Right ventricle myocardium superior (tissue), 1 donor: ENCODE measurements around the gene NHS. TPM values are rescaled to one million over a fixed set of nuclear protein-coding genes. Genes with fewer than 3 reads are reported as not detected.

Experiments
- ATAC-seq: fragments of 200-7000 bp; cut with Tn5 transposase; one replicate; pipeline ENCODE4 v1.9.1; 2020; ENCODE audit warnings: mild to moderate bottlenecking; ENCODE audit not compliant: poor library complexity
- DNase-seq: peaks from one replicate; pipeline ENCODE4 v3.0.0-alpha.2; 2020
- intact Hi-C: fragments of 100-400 bp; cut with DNase I; formaldehyde crosslinking; loops from one replicate; pipeline ENCODE4 v1.11.2; 2022
- total RNA-seq: library from RNA; stranded (reverse); fragmentation: NEBNext Ultra II Directional; extraction: Animal tissue kit (Norgen Biotek cat#: 25700); gene quantifications from one replicate; pipeline ENCODE4 v1.2.1, GENCODE V29; 2021
- donor health status: DM: no; HTN: yes; CAD: no; lungs with severe emphysema.

Gene NHS
- total RNA-seq, 1 donor from 2014 or later = 1.2 TPM

DNA sequence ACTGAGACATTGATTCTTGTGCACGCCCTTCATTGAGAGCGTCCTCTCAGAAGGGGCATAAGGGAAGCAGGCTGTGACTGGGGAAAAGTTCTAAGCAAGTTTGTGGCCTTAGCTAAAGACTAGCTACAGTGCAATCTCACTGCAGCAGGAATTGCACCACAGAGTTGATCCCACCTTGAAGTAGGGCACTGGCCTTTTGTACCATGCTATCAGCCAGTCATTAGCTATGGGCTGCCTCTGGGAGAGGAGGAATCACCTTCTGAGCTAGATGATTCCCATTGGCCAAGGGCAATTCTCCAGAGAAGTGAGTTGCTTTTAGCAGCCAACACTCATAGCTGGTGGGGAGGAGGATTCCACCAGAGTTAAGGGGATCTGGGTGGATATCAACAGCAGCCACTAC, 219.7 kb downstream of the NHS start:
- ATAC-seq (no peak), DNase-seq (no peak)
- intact Hi-C loops = loop anchor here (5.0 kb wide), 1 partner anchor 352 kb away; no protein-coding TSS in a partner anchor

DNA sequence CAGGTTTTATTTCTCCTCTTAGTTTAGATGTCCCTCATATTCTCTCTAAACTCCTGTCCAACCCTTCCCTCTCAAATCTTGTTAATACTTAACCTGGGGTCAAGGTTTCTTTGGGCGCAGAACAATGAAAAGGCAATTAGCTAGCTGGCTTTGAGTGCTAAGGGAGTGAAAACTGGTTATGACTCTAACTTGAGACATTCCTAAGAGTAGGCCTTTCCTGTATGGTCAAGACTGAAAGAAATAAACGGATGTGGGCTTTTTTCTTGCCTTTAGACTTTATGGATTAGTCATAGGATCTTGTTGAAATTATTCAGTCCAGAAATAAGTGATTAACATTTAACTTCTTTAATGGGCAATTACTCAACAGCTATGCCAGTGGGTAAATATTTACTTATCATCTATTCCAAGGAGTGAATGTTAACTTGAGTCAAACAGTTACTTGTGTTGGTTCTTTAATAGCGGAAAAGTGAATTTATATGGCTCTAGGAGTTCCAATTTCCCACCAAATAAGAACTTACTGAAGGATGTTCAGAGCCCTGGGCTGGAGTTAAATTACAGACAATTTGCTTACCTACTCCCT, 220.5 kb downstream of the NHS start:
- ATAC-seq = no peak

DNA sequence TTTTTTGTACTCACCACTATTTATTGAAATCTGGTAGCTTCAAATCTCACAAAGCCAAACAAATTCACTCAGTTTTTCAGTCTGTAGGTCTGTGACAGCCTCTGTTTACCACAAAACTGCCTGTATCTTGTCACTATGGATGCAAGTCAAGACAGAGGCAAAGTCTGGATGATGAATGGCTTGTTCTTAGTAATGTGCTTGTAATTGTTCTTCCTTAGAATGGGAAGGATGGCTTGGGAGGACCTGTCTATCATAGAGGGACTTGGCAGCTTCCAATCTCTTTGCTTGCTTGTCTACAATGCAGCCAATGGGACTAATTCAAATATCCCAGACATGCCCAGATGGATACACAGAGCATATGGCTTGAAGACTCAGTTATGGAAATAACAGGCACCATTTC, 221.1 kb downstream of the NHS start:
- DNase-seq = no peak
- intact Hi-C loops = no loop called here
- ATAC-seq = no peak

More for the DNA sequence above, 220.5 kb downstream of the NHS start:
- intact Hi-C loops = no loop called here
- no peak for DNase-seq

DNA sequence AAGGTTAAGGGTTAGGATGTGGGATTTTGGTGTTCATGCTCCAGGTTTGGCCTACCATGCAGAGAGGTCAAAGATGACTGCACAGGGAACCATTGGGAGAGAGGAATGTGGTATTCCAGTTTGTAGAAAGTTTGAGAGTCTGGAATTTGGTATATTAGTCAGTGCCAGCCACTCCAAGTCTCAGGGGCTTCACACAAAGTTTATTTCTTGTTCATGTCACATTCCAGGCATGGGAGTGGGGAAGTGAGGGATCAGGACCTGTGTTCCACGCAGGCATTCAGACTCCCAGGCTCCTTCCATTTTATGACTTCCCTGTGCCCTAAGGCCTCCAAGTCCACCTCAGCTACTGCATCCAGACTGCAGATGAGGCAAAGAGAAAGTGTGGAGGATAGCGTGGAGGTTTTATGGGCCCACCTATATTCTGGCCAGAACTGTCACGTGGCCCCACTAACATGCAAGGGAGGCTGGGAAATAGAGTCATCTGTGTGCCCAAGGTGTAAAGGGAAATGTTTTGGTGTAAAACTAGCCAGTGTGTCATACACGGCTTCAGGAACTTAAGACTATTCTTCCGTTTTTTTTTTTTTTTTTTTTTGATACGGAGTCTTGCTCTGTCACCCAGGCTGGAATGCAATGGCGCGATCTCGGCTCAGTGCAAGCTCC, 221.7 kb downstream of the NHS start:
- intact Hi-C loops = no loop called here
- ATAC-seq (no peak), DNase-seq (no peak)

DNA sequence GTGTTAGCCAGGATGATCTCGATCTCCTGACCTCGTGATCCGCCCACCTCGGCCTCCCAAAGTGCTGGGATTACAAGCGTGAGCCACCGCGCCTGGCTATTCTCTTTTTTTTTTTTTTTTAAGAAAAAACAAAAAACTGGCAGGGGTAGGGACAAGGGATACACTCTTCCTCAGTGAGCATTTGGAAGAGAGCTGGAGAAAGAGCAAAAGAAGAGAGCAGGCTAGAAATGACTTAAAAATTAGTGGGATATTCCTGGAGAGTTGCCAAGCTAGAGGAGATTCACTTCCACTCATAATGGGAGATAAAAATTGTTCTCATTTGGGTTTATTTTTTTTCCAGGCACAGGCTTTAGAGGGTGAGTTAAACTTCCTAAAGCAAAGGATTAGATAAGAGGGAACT, 222.3 kb downstream of the NHS start:
- intact Hi-C loops = no loop called here
- no peak for DNase-seq
- ATAC-seq = no peak

DNA sequence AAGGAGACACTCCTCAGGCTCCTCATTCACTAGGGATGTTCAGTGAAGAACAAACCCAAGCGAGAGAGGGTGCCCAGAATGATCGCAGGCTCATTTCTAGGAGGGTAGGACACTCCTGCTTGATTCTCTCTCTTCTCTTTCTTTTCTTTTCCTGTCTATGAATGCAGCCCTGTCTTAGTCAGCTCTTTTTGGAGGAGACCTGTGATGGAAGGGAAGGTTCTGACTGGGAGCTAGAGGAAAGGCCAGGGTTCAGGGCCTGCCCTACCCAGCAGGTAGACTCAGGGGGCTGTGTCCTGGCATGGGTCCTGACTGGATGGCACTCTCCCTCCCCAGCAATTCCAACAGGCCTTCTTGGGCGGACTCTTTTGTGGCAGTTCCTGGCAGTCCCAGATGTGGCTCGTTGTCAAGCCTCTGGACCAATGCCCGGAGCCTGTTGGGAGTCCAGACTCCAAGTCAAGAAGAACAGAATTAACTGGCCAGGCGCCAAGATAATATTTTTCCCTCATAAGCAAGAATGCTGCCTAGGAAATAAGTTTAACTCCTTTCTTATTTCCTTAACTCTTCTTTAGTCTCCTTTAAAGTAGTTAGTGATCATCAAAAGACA, 222.9 kb downstream of the NHS start:
- peak; percentile 85 for ATAC-seq
- peak; percentile 87 for DNase-seq
- intact Hi-C loops = no loop called here

DNA sequence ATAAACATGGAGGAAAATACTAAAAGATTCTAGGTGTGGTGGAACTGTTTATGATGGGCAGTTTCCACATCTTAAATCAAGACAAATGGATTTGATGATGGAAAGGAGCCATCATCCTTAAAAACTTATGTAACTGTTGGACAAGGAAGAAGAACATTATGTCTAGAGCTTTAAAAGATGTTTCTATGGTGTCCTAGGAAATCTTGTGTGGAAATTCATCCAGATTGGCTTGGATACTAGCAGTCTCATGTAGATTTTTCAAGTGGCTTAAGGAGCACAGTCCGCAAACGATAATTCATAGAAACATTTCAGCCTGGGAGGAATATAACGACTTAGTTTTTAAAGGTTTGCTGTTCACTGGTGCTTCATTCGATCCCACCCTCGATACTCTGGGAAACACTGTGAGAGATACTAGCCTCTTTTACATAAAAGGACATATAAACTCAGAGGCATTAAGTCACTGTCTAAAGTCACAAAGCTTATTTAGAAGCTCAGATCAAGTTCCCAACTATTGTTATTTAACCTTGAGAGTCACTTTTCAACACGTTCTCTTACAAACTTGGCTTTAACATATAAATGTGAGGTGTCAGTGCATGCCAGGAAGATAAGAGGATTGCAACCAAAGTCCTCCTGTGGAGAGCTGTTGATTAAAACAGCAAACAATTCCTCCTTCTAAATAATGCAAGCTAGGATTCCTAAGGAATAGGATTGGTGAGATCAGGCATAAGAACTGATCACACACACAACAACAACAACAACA, 226.6 kb downstream of the NHS start:
- DNase-seq = no peak
- ATAC-seq = peak; percentile 73
- intact Hi-C loops = no loop called here

DNA sequence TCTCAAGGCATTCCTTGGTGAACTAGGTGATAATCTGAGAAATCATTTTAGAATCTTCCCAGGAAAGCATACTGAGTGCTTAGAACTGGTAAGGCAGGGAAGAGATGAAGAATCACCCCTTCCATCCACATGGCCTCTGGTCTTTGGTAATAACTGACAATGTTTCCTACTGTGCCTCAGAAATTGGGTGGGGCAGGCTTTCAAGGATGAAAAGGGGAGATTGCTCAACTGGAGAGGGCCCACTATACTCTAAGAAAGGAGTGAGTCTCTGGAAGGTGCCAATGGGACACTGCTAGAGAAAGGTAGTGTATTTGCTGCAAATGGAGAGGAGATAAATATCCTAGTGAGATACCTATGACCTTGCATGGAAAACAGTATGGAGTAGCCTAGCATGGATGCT, 227.2 kb downstream of the NHS start:
- intact Hi-C loops = no loop called here
- ATAC-seq = no peak
- DNase-seq = no peak

DNA sequence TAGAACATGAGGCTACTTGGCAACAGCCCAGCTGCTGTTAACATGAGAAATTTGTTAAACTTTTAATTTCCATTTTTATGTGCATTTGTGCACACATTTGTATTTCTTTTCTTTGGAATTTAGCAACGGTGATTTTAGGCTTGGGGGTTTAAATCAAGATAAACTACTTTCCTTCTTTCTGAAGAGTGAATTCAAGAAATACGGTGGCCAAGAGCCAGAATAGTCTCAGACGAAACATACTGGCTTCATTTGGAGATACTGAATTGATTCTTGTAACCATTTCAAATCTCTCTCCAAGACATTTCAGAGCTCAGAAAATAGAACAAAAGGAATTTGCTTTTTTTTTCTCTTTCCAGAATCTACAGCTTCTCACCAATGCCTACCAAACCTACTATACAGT, 228.2 kb downstream of the NHS start:
- intact Hi-C loops = no loop called here
- ATAC-seq (no peak), DNase-seq (no peak)

DNA sequence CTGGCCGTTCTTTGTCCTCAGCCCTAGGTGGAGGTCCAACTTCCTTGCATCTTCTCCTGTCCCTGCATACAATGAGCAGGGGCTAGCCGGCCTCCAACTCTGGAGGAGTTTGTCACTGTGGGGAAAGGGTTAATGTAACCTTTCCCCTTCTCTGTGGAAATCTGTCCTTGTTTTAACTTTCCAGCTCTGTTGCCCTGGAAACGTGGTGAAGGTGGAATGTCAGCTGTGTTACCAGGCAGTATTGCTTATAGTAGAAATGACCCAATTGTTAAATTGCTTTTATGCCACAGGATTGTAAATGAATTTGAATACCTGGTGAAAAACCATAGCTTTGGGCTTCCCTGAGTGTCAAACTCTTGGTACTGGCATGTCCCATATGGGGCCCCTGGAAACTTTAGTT, 230.7 kb downstream of the NHS start:
- intact Hi-C loops = no loop called here
- ATAC-seq (no peak), DNase-seq (no peak)

DNA sequence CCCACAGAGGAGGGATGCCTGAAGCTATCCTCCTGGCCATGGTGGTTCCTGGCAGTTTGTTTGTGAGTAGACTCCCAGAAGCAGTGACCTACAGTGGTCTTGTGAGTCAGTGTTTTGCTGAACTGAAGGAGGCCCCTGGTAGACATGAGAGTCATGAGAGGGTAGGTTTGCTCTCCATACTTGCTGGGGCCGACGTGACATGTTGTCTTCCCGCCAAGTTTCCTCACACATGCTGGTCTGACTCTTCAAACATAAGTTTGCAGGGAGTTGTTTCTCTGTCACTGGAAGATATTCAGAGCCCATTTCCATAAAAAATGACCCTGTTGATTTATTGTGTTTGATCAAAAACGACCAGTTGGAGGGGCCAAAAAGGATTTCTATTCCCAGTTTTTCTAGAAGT, 231.2 kb downstream of the NHS start:
- intact Hi-C loops = no loop called here
- no peak for ATAC-seq

DNA sequence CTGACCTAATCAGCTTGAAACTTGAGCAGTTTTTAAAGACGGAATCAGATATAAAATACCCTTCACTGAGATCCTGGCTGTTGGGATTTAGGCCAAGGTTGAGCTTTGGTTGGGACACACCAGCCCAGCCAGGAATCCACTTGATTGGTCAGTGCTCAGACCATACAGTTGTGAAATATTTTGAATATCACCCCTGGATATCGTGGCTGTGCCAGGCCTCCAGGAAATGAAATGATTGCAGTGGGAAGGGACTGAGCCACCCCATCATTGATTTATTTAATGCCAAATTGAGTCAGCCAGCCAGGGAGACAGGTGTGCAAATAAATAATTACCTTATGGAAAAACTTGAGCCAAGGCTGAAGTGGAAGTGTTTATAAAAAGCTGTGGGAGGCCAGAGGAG, 233.9 kb downstream of the NHS start:
- intact Hi-C loops = no loop called here
- DNase-seq (no peak), ATAC-seq (no peak)

More for the DNA sequence above, 231.2 kb downstream of the NHS start:
- no peak for DNase-seq

DNA sequence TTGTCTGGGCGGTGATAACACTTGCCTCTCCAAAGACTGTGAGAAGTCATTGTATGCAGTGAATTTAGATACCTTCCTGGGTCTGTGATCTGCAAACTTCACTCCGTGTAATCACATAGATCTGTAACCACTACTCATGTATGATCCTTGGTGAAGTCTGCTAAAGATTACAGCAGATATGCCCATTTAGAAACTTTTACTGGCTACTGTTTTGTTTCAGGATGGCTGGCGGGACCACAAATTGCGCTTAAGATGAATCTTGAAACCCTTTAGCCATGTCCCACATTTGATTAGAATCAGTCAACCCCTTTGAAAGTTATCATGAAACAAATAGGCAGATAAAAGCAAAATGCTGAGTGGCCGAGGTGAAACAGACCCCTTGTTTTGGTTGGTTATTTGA, 235.8 kb downstream of the NHS start:
- ATAC-seq = no peak
- intact Hi-C loops = no loop called here
- DNase-seq = no peak

DNA sequence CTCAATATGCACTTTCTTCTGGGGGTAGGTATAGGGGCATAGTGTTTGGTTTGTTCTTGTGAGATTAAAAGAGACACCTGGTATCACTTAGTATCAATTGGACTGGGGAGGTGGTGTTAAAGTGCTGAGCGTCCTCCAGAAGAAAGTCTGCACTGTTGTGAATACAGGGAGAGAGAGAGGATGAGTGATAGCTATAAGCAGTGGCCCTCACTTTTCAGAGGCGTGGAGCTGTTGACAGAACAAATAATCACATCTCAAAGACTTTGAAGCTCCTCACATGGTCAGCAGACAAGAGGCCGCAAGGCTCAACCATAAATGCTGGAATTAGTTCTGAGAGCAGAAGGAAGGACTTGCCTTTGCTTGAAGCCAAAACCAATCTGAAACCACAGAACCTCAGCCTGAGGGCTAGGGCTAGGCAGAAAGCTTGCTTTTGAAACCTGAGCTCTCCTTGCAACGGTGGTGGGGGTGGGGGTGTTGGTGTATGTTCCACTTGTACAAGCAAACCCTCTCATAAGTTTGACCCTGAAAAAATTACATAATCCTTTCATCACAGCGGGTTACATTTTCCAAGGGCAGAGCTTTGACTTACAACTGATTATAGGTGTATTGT, 239.1 kb downstream of the NHS start:
- ATAC-seq (no peak), DNase-seq (no peak)
- intact Hi-C loops = no loop called here

DNA sequence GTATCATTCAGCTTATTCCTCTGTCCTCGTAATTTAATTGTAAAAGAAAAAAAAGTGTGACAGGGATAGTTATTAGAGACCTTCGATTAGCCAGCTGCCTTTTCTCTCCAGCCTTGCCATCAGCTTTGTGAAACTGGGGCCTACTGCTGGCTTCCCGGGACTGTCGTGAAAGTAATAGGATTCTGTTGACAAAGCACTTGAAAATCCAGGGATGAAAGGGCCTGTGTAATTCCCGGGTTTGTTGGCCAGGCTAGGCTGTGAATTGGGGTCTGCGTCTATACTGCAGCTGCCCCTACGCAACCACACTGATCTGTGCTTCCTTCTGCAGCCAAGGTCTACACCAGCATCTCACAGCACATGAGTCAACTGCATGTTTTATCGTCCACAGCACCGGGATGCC, 241.9 kb downstream of the NHS start:
- ATAC-seq (no peak), DNase-seq (no peak)
- intact Hi-C loops = no loop called here

DNA sequence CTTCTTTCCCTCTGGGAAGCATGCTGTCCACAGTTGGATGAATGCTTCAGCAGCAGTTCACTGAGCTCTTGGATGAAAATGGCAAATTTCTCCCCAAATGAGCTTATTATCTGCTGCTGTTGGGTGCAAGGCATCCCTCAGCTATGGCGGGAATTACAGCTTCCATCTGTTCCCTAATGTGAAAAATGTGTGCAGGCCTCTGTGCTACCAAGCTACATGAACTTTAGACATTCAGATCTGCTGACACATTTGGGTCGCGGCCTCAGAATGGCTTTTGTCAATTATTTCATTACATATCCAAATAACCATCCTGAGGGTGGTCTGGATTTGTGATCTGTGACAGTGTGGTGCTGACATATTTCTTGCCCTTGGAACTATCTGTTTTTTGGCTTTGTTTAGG, 242.8 kb downstream of the NHS start:
- intact Hi-C loops = no loop called here
- DNase-seq (no peak), ATAC-seq (no peak)

DNA sequence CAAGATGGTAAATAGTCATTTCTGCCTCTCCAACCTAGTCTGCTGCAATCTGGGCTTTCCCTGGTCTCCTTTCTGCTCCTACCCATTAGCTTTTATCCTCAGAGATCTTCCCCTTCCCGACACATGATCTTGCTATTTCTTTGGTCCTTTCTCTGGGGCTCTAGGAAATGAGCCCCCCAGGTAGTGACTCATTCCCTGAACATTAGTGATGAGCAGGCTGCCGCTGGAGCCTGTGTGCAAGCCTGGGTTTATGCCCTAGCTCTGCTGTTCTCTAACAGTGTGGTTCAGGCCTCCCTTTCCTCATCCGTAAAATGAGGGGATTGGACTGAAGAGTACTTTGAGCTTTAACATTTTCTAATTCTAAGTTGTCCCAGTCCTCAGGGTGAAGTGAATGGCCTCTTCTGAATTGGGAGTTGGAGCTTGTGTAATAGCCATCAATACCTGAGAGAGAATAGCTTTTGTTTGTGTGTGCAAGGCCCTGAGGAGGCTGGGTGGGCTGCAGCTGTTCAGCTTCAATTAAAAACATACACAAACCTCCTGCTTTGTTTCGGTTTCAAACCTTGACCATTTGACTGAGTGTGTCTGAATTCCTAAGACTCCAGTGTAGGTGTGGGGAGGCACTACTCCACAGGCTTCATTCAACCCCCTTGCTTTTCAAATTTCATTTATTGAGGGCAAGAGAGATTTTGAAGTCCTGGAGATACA, 246.7 kb downstream of the NHS start:
- DNase-seq (no peak), ATAC-seq (no peak)
- intact Hi-C loops = no loop called here

DNA sequence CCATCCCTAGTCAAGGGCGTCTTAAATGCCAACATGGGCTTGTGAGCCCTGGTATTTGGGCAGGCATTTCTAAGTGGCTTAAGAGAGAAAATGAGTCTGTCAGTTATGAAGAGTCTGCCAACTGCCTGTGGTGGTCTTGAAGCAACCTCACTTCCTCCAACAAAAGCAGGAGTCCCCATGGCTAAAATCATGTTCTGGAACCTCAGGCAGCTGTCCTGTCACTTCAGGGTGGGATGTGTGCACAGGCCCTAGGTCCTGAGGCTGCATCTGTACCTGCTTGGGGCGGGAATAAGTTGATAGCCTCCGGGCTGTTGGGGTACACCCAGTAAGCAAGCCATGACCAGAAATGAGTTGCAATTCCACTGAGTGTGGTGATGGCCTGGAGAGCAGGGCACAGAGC, 247.3 kb downstream of the NHS start:
- no peak for ATAC-seq
- intact Hi-C loops = no loop called here

DNA sequence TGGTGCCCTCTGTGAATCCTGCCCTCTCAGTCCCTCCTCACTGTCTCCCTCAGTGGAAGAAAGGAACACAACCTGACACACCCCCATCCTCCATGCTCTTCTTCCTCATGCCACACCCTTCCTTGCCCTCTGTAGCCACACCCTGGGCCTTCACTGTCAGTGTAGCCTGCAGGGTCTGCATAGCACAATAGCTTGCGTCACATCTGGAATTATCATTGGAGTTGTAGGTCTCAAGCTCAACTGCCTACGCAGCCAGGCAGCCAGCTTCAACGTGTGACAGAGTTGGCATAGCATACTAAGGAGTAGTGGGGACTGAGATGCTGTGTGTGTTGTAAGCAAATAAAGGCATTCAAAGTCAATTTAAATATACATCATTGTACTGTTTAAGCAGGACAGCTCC, 248.8 kb downstream of the NHS start:
- DNase-seq (no peak), ATAC-seq (no peak)
- intact Hi-C loops = no loop called here

More for the DNA sequence above, 247.3 kb downstream of the NHS start:
- no peak for DNase-seq
